Esophagus muscularis mucosa (tissue), 4 donors: Measurements from ENCODE around the gene YPEL5. TPM values are rescaled to one million over a fixed set of nuclear protein-coding genes. Genes with fewer than 3 reads are reported as not detected.

ENCODE experiments used
- DNase-seq: peaks from one replicate; pipeline ENCODE4 v3.0.0-alpha.2; 2017; ENCODE audit errors: extremely low spot score
- H3K27ac ChIP-seq, 4 donors: fragments of 200-600 bp; sonication (generic); replicated peaks in 1 of 4; 1 replicate in 3 of 4; 2 replicates in 1 of 4; pipeline ENCODE4 v1.5.1; 2016 to 2019; ENCODE audit warnings: mild to moderate bottlenecking in 1 of 4
- H3K27me3 ChIP-seq, 4 donors: fragments of 200-600 bp; sonication (generic); one replicate each; pipeline versions ENCODE4 v1.5.1 to v1.6.0; 2016 to 2019
- H3K36me3 ChIP-seq, 4 donors: fragments of 200-600 bp; sonication (generic); one replicate each; pipeline ENCODE4 v1.5.1; 2016 to 2019
- H3K4me1 ChIP-seq, 4 donors: fragments of 200-600 bp; sonication (generic); one replicate each; pipeline ENCODE4 v1.5.1; 2016 to 2019
- H3K4me3 ChIP-seq, 4 donors: fragments of 200-600 bp; sonication (generic); 1 replicate in 2 of 4; 2 replicates in 2 of 4; pipeline ENCODE4 v1.5.1; 2016 to 2019; ENCODE audit warnings: mild to moderate bottlenecking in 4 of 4, moderate library complexity in 1 of 4
- H3K9me3 ChIP-seq, 4 donors: fragments of 200-600 bp; sonication (generic); 1 replicate in 3 of 4; 2 replicates in 1 of 4; pipeline ENCODE4 v1.5.1; 2016 to 2019
- EP300 ChIP-seq: sonication (generic); formaldehyde crosslinking; IDR thresholded peaks from one replicate; pipeline ENCODE4 v1.6.1; 2017; ENCODE audit warnings: antibody characterized with exemption
- POLR2A ChIP-seq: fragments of 450-650 bp; IDR thresholded peaks from one replicate; pipeline ENCODE4 v1.6.1; 2017; ENCODE audit warnings: antibody characterized with exemption, moderate library complexity, mild to moderate bottlenecking, low read depth
- POLR2AphosphoS5 ChIP-seq, 2 donors: sonication (generic); formaldehyde crosslinking; IDR thresholded peaks; one replicate each; pipeline ENCODE4 v1.6.1; 2017; ENCODE audit warnings: antibody characterized with exemption in 2 of 2
- WGBS: methylation state at CpG from one replicate; pipeline ENCODE4 v1.1.5; 2018; 5-methylcytosine and 5-hydroxymethylcytosine counted together
- intact Hi-C: fragments of 100-400 bp; cut with DNase I; formaldehyde crosslinking; loops from one replicate; pipeline ENCODE4 v1.15.1; 2023
- total RNA-seq, 4 donors: library from RNA; depleted of rRNA; stranded (reverse); fragments of >200 nt; gene quantifications; one replicate each; pipeline versions ENCODE4 v1.1.0 to v1.2.1, GENCODE V29; 2016
- TF ChIP-seq, protein P1 (sequence below), 3 experiments: fragments of 200-600 bp in 2 of 3; fragments of 450-650 bp in 1 of 3; sonication (generic) in 2 of 3; IDR thresholded peaks; one replicate each; pipeline ENCODE4 v1.5.1; 2017 to 2019; ENCODE audit warnings: antibody characterized with exemption in 3 of 3, mild to moderate bottlenecking in 2 of 3, moderate library complexity in 1 of 3

The YPEL5 gene
- total RNA-seq, 4 donors from 2014 or later: 96.0 to 148 (median 109) TPM

DNA sequence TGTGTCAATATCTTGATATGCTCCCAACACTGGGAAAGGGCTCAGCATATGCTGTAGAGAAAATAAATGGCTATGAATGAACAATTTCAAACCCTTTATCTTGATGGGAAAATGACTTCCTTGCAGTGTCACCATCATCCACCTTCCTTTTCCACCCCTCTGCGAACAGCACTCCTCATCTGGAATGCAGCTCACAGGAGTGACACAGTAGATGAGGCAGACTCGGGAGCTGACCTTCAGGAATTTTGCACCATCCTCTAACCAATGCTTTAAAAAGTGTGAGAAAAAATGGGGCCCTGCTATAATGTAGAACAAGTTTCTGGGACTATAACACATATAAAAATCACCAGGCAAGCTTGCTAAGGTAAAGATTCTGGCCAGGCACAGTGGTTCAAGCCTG is 41.3 kb upstream of the YPEL5 start:
- H3K36me3 ChIP-seq: no peaks in the 10 kb centered on the region
- intact Hi-C loops: no loop called here
- H3K9me3 ChIP-seq: no peaks in the 10 kb centered on the region
- 81% methylated on average over 2 of the region's 2 CpGs for WGBS
- no peaks in the 10 kb centered on the region for H3K4me1 ChIP-seq
- peaks cover 0 to 20% (median 0%) of the 10 kb centered on the region in 4 donors for H3K27me3 ChIP-seq
- no peak for DNase-seq
- no peak for TF ChIP-seq POLR2A
- no peak for TF ChIP-seq POLR2AphosphoS5 (IDR thresholded peaks at IDR 0.05)
- TF ChIP-seq EP300: no peak
- TF ChIP-seq, protein P1, sequence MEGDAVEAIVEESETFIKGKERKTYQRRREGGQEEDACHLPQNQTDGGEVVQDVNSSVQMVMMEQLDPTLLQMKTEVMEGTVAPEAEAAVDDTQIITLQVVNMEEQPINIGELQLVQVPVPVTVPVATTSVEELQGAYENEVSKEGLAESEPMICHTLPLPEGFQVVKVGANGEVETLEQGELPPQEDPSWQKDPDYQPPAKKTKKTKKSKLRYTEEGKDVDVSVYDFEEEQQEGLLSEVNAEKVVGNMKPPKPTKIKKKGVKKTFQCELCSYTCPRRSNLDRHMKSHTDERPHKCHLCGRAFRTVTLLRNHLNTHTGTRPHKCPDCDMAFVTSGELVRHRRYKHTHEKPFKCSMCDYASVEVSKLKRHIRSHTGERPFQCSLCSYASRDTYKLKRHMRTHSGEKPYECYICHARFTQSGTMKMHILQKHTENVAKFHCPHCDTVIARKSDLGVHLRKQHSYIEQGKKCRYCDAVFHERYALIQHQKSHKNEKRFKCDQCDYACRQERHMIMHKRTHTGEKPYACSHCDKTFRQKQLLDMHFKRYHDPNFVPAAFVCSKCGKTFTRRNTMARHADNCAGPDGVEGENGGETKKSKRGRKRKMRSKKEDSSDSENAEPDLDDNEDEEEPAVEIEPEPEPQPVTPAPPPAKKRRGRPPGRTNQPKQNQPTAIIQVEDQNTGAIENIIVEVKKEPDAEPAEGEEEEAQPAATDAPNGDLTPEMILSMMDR (IDR thresholded peaks at IDR 0.05): no peak
- H3K27ac ChIP-seq: no peak overlapping the region
- H3K4me3 ChIP-seq: no peak overlapping the region

DNA sequence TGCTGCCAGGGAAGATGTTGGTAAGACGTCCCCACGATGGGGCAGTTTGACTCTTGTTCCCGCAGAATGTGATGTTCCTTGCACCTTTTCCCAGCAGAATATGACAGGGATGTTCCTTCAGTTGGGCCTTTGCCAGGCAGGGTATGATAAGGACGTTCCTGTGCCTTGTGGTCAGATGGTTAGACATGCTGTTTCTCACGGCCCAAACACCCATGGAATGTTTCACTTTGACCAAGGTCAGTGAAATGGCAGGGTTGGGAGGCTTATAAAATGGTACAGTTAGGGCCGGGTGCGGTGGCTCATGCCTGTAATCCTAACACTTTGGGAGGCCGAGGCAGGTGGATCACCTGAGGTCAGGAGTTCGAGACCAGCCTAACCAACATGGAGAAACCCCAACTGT is 40.3 kb upstream of the YPEL5 start:
- Histone ChIP-seq H3K4me1 (no peaks in the 10 kb centered on the region), H3K27me3 (peaks cover 0 to 20% (median 0%) of the 10 kb centered on the region in 4 donors), H3K36me3 (no peaks in the 10 kb centered on the region), H3K4me3 (no peak overlapping the region), H3K27ac (no peak overlapping the region), H3K9me3 (no peaks in the 10 kb centered on the region)
- TF ChIP-seq POLR2AphosphoS5 (IDR thresholded peaks at IDR 0.05): no peak
- no peak for TF ChIP-seq EP300
- TF ChIP-seq POLR2A: no peak
- TF ChIP-seq, protein P1 (IDR thresholded peaks at IDR 0.05): no peak
- intact Hi-C loops: no loop called here
- WGBS: 82% methylated on average over 9 of the region's 9 CpGs
- DNase-seq: peak; percentile 47

DNA sequence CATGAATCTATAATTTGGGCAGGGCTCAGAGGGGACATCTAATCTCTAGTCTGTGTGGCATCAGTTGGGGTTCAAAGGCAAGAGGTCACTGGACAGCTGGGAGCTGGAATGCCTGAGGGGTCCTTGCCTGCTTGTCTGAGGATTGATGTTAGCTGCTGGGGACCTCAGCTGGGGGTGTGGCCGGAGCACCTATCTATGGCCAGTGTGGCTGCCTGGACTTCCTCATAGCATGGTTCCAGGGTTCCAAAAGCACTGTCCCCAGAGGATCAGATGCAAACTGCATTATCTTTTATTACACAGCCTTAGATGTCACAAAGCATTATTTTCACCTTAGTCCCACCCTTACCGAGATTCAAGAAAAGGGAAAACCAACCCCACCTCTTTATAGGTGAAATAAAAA is 38.6 kb upstream of the YPEL5 start:
- intact Hi-C loops: no loop called here
- Histone ChIP-seq H3K4me1 (no peaks in the 10 kb centered on the region), H3K27ac (no peak overlapping the region), H3K4me3 (no peak overlapping the region), H3K36me3 (no peaks in the 10 kb centered on the region), H3K27me3 (peaks cover 0 to 14% (median 0%) of the 10 kb centered on the region in 4 donors), H3K9me3 (no peaks in the 10 kb centered on the region)
- TF ChIP-seq POLR2AphosphoS5 (IDR thresholded peaks at IDR 0.05) (no peak), EP300 (no peak), POLR2A (no peak)
- TF ChIP-seq, protein P1 (IDR thresholded peaks at IDR 0.05): no peak
- peak; percentile 86 for DNase-seq
- 89% methylated on average over 2 of the region's 2 CpGs for WGBS

DNA sequence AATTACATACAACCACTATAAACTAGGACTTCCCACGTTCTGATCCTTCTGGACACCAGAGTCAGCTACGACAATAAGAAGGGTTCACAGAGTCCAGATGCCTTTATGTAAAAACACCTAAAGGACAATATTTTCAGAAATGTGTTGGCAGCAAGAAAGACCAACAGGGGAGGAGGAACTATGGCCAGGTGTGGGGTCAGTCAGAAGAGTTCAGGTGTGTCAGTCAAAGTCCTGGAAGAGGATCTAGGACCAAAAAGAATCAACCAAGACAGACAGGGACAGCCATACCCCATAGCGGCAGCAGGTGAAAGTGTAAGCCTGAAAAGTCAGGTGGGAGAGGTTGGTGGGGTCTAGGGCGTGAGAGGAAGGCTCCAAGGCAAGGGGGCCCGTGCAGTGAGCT is 38.0 kb upstream of the YPEL5 start:
- H3K27ac ChIP-seq: no peak overlapping the region
- H3K9me3 ChIP-seq: no peaks in the 10 kb centered on the region
- 91% methylated on average over 5 of the region's 5 CpGs for WGBS
- intact Hi-C loops: no loop called here
- TF ChIP-seq POLR2AphosphoS5 (IDR thresholded peaks at IDR 0.05): no peak
- no peak for TF ChIP-seq EP300
- TF ChIP-seq POLR2A: no peak
- TF ChIP-seq, protein P1 (IDR thresholded peaks at IDR 0.05): no peak
- H3K4me1 ChIP-seq: no peaks in the 10 kb centered on the region
- H3K36me3 ChIP-seq: no peaks in the 10 kb centered on the region
- peaks cover 0 to 14% (median 0%) of the 10 kb centered on the region in 4 donors for H3K27me3 ChIP-seq
- peak; percentile 82 for DNase-seq
- H3K4me3 ChIP-seq: no peak overlapping the region

DNA sequence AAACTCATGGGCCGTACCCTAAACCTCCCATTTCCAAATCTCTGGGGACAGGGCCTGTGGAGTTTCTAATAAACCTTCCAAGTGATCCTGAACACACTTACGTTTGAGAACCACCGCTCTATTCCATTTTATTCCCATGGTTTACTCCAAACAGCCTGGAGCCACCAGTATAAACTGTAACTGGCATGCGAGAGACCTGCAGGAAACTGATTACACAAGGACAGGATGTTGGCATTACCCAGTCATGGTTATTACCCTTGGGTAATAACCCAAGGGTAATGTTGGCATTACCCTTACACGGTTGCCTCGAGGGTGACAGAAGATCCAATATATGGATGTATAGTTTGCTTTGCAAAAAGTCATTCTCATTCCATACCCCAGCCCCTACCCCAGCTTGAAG is 37.0 kb upstream of the YPEL5 start:
- TF ChIP-seq POLR2A: no peak
- TF ChIP-seq EP300: no peak
- TF ChIP-seq, protein P1 (IDR thresholded peaks at IDR 0.05): no peak
- TF ChIP-seq POLR2AphosphoS5 (IDR thresholded peaks at IDR 0.05): no peak
- 84% methylated on average over 6 of the region's 6 CpGs for WGBS
- Histone ChIP-seq H3K4me3 (no peak overlapping the region), H3K27me3 (peaks cover 0 to 12% (median 0%) of the 10 kb centered on the region in 4 donors), H3K9me3 (no peaks in the 10 kb centered on the region), H3K4me1 (no peaks in the 10 kb centered on the region), H3K27ac (no peak overlapping the region), H3K36me3 (no peaks in the 10 kb centered on the region)
- DNase-seq: peak; percentile 60
- intact Hi-C loops: no loop called here
